ENCODE data around the gene GALNT10. TPM values are rescaled to one million over a fixed set of nuclear protein-coding genes. Genes with fewer than 3 reads are reported as not detected.

The GALNT10 gene
- total RNA-seq, 2 donors from 2014 or later, result 30.2 to 43.4 TPM

DNA sequence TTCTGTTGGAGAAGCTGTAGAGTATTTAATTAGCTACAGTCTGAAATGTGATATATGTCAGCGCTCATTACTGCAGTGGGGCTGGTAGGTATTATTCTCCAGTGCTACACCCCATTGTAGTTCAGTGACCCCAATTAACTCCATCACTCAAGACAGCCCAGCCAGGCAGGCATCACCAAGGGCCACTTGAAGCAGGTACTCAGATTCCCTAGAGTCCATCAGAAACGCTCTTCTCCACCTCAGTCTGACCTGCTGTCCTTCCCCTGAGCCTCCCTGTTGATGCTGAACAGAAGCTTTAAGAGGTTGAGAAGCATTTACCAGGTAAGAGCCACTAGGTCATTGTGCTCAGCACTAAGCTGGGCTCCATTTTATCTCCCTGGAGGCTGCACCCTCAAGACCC lies 71.8 kb downstream of the GALNT10 start:
- WGBS, 2 experiments (ENCODE audit: insufficient coverage in 1 of 2, insufficient read length in 1 of 2), result 92% methylated on average over 2 of the region's 2 CpGs; no CpG with 5 or more reads in 1 of the 2 experiments
- Mint-ChIP-seq H3K27me3 (ENCODE audit: insufficient read depth) (no peaks in the 10 kb centered on the region), H3K9me3 (peaks cover 4% of the 10 kb centered on the region), H3K27ac (no peak overlapping the region), H3K36me3 (ENCODE audit: low read depth) (peaks cover 10% of the 10 kb centered on the region), H3K4me1 (peaks cover 32% of the 10 kb centered on the region), H3K4me3 (no peak overlapping the region)
- Histone ChIP-seq H3K27ac (ENCODE audit: low read depth, low read length) (no peak overlapping the region), H3K9ac (ENCODE audit: extremely low read depth, low read length, poor library complexity, severe bottlenecking) (no peak overlapping the region), H3K27me3 (ENCODE audit: control insufficient read depth, insufficient read depth, low read length, poor library complexity, severe bottlenecking) (no peaks in the 10 kb centered on the region), H3K36me3 (ENCODE audit: control insufficient read depth, insufficient read depth, low read length) (peaks cover 8% of the 10 kb centered on the region), H3K4me1 (ENCODE audit: control insufficient read depth, insufficient read depth, low read length) (peaks cover 16% of the 10 kb centered on the region), H3K9me3 (ENCODE audit: control insufficient read depth, low read length) (peaks cover 7% of the 10 kb centered on the region), H3K4me3 (ENCODE audit: low read length) (no peak overlapping the region)
- TF ChIP-seq, protein P1, sequence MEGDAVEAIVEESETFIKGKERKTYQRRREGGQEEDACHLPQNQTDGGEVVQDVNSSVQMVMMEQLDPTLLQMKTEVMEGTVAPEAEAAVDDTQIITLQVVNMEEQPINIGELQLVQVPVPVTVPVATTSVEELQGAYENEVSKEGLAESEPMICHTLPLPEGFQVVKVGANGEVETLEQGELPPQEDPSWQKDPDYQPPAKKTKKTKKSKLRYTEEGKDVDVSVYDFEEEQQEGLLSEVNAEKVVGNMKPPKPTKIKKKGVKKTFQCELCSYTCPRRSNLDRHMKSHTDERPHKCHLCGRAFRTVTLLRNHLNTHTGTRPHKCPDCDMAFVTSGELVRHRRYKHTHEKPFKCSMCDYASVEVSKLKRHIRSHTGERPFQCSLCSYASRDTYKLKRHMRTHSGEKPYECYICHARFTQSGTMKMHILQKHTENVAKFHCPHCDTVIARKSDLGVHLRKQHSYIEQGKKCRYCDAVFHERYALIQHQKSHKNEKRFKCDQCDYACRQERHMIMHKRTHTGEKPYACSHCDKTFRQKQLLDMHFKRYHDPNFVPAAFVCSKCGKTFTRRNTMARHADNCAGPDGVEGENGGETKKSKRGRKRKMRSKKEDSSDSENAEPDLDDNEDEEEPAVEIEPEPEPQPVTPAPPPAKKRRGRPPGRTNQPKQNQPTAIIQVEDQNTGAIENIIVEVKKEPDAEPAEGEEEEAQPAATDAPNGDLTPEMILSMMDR (conservative IDR thresholded peaks at IDR 0.05), result no peak
- no peak for DNase-seq

DNA sequence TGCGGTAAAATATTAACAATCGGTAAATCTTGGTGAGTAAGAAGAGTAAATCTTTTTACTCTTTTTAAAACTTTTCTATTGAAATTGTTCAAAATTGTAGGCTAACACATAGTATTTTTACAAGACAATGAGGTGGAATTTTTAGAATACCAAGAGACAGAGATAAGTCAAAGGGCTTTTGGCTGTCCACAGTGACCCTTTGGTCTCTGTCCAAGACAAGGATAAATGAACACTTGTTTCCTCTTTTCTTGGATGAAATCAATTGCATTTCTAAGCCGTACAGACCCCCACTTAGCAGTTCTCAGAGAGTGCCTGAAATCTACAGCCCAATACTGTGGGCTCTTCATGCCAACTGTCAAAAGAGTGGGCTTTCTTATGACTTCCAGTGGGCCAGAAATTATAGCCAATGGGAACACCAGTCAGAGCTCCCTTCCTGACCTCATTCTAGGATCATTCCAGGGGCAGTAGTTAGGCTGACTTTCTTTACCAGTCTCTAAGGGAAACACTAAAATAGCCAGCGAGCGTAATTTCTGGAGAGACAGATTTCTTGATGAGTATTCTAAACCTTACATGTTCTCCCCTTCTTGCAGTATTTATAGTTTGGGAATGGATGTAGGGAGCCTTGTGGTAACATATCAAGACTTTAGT lies 74.1 kb downstream of the GALNT10 start:
- Histone ChIP-seq H3K36me3 (ENCODE audit: control insufficient read depth, insufficient read depth, low read length) (peaks cover 8% of the 10 kb centered on the region), H3K27me3 (ENCODE audit: control insufficient read depth, insufficient read depth, low read length, poor library complexity, severe bottlenecking) (no peaks in the 10 kb centered on the region), H3K4me1 (ENCODE audit: control insufficient read depth, insufficient read depth, low read length) (peaks cover 13% of the 10 kb centered on the region), H3K4me3 (ENCODE audit: low read length) (no peak overlapping the region), H3K27ac (ENCODE audit: low read depth, low read length) (no peak overlapping the region), H3K9ac (ENCODE audit: extremely low read depth, low read length, poor library complexity, severe bottlenecking) (no peak overlapping the region), H3K9me3 (ENCODE audit: control insufficient read depth, low read length) (peaks cover 7% of the 10 kb centered on the region)
- H3K4me1 Mint-ChIP-seq, result peaks cover 24% of the 10 kb centered on the region
- TF ChIP-seq, protein P1 (conservative IDR thresholded peaks at IDR 0.05), result no peak
- peaks cover 4% of the 10 kb centered on the region for H3K9me3 Mint-ChIP-seq
- peak overlapping the region; percentile 12 for H3K27ac Mint-ChIP-seq
- WGBS, 2 experiments (ENCODE audit: insufficient coverage in 1 of 2, insufficient read length in 1 of 2), result 67 to 95% methylated on average over 2 to 5 of the region's 5 CpGs
- H3K36me3 Mint-ChIP-seq (ENCODE audit: low read depth), result peaks cover 10% of the 10 kb centered on the region
- no peak overlapping the region for H3K4me3 Mint-ChIP-seq
- no peak for DNase-seq
- H3K27me3 Mint-ChIP-seq (ENCODE audit: insufficient read depth), result no peaks in the 10 kb centered on the region

DNA sequence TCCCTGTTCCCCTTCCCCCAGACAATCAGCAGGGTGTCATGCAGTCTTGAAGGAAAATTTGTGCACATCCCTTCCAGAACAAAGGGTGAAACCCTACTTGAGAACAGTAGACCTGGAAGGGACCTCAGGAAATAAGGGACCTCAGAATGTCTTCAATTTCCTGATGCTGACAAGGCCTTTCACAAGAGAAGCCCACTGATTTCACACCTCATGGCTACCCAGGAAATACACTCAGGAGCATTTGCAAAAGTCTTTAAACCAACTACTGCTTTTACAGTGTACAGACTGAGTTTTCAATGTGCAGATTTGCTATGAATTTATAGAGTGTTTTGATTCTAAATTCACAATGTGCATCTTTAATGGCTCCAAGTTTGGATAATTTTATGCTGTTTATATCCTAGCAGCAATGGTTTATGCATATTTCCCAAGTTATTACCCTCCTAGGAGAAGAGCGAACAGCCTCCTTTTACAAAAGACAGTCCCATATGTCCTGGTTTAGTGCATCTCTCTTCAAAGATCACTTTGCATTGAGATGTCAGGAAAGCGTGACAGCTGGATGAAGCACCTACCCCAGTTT lies 74.8 kb downstream of the GALNT10 start:
- H3K4me3 Mint-ChIP-seq, result no peak overlapping the region
- Histone ChIP-seq H3K9ac (ENCODE audit: extremely low read depth, low read length, poor library complexity, severe bottlenecking) (no peak overlapping the region), H3K9me3 (ENCODE audit: control insufficient read depth, low read length) (peaks cover 7% of the 10 kb centered on the region), H3K36me3 (ENCODE audit: control insufficient read depth, insufficient read depth, low read length) (peaks cover 8% of the 10 kb centered on the region), H3K4me3 (ENCODE audit: low read length) (no peak overlapping the region), H3K4me1 (ENCODE audit: control insufficient read depth, insufficient read depth, low read length) (peaks cover 6% of the 10 kb centered on the region), H3K27ac (ENCODE audit: low read depth, low read length) (no peak overlapping the region), H3K27me3 (ENCODE audit: control insufficient read depth, insufficient read depth, low read length, poor library complexity, severe bottlenecking) (no peaks in the 10 kb centered on the region)
- no peaks in the 10 kb centered on the region for H3K27me3 Mint-ChIP-seq (ENCODE audit: insufficient read depth)
- DNase-seq, result no peak
- 95 to 100% methylated on average over 2 of the region's 2 CpGs for WGBS, 2 experiments (ENCODE audit: insufficient coverage in 1 of 2, insufficient read length in 1 of 2)
- TF ChIP-seq, protein P1 (conservative IDR thresholded peaks at IDR 0.05), result no peak
- peaks cover 18% of the 10 kb centered on the region for H3K4me1 Mint-ChIP-seq
- no peak overlapping the region for H3K27ac Mint-ChIP-seq
- H3K36me3 Mint-ChIP-seq (ENCODE audit: low read depth), result peaks cover 10% of the 10 kb centered on the region
- H3K9me3 Mint-ChIP-seq, result peaks cover 4% of the 10 kb centered on the region

All from endodermal cell (in vitro differentiated cells).